Measurements from ENCODE around the gene DOP1B.
"Not testable (repeated sequence)": the region's sequence is repeated elsewhere in the genome, so short reads cannot be mapped to it uniquely, and the experiment has no call there.

The DOP1B gene

GRCh38 chr21:36125512-36126207 is 31.0 kb upstream of the DOP1B start:
- H3K27ac ChIP-seq (ENCODE audit: low read length): no peak overlapping the region
- no peak overlapping the region for H3K9ac ChIP-seq (ENCODE audit: low read length)
- no peaks in the 10 kb centered on the region for H3K36me3 ChIP-seq (ENCODE audit: control insufficient read depth, low read depth, low read length)
- peaks cover 3% of the 10 kb centered on the region for H3K4me1 ChIP-seq (ENCODE audit: control insufficient read depth, low read depth, low read length)
- no peaks in the 10 kb centered on the region for H3K9me3 ChIP-seq (ENCODE audit: control insufficient read depth, low read depth, low read length)
- peaks cover 2% of the 10 kb centered on the region for H3K27me3 ChIP-seq (ENCODE audit: control insufficient read depth, insufficient read depth, low read length)
- no peak overlapping the region for H3K4me3 ChIP-seq (ENCODE audit: low read length)

GRCh38 chr21:36126208-36126565 is 30.4 kb upstream of the DOP1B start:
- peaks cover 7% of the 10 kb centered on the region for H3K27me3 ChIP-seq (ENCODE audit: control insufficient read depth, insufficient read depth, low read length)
- no peak overlapping the region for H3K9ac ChIP-seq (ENCODE audit: low read length)
- H3K27ac ChIP-seq (ENCODE audit: low read length): no peak overlapping the region
- H3K36me3 ChIP-seq (ENCODE audit: control insufficient read depth, low read depth, low read length): no peaks in the 10 kb centered on the region
- no peak overlapping the region for H3K4me3 ChIP-seq (ENCODE audit: low read length)
- peaks cover 3% of the 10 kb centered on the region for H3K4me1 ChIP-seq (ENCODE audit: control insufficient read depth, low read depth, low read length)
- no peaks in the 10 kb centered on the region for H3K9me3 ChIP-seq (ENCODE audit: control insufficient read depth, low read depth, low read length)

GRCh38 chr21:36126621-36127110 is 30.0 kb upstream of the DOP1B start:
- Histone ChIP-seq H3K9me3 (ENCODE audit: control insufficient read depth, low read depth, low read length) (no peaks in the 10 kb centered on the region), H3K4me3 (ENCODE audit: low read length) (no peak overlapping the region), H3K27ac (ENCODE audit: low read length) (no peak overlapping the region), H3K36me3 (ENCODE audit: control insufficient read depth, low read depth, low read length) (no peaks in the 10 kb centered on the region), H3K9ac (ENCODE audit: low read length) (no peak overlapping the region), H3K4me1 (ENCODE audit: control insufficient read depth, low read depth, low read length) (peaks cover 3% of the 10 kb centered on the region), H3K27me3 (ENCODE audit: control insufficient read depth, insufficient read depth, low read length) (peaks cover 7% of the 10 kb centered on the region)

DNA sequence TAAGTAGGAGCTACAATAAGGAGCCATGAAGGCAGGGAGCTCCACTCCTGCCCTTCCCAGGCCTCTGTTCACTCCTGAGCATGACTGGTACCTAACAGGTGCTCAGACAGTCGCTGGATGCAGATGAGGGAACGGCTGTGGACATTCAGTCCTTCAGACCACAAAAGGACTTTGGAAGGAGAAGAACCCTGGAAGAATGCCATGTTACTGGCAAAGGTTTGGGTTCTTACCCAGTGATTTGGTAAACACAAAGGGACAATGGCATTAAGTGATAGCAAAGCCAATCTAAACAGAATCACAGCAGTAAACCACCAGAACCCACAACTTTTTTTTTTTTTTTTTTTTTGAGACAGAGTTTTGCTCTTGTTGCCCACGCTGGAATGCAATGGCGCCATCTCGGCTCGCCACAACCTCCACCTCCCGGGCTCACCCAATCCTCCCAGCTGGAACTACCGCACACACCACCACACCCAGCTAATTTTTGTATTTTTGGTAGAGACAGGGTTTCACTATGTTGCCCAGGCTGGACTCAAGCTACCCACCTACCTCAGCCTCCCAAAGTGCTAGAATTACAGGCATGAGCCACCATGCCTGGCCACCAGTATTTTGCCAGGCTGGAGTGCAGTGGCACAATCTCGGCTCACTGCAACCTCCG is 29.2 kb upstream of the DOP1B start:
- no peaks in the 10 kb centered on the region for H3K9me3 ChIP-seq (ENCODE audit: control insufficient read depth, low read depth, low read length)
- H3K27ac ChIP-seq (ENCODE audit: low read length): no peak overlapping the region
- H3K4me1 ChIP-seq (ENCODE audit: control insufficient read depth, low read depth, low read length): peaks cover 3% of the 10 kb centered on the region
- no peak overlapping the region for H3K9ac ChIP-seq (ENCODE audit: low read length)
- H3K36me3 ChIP-seq (ENCODE audit: control insufficient read depth, low read depth, low read length): no peaks in the 10 kb centered on the region
- peaks cover 13% of the 10 kb centered on the region for H3K27me3 ChIP-seq (ENCODE audit: control insufficient read depth, insufficient read depth, low read length)
- no peak overlapping the region for H3K4me3 ChIP-seq (ENCODE audit: low read length)

DNA sequence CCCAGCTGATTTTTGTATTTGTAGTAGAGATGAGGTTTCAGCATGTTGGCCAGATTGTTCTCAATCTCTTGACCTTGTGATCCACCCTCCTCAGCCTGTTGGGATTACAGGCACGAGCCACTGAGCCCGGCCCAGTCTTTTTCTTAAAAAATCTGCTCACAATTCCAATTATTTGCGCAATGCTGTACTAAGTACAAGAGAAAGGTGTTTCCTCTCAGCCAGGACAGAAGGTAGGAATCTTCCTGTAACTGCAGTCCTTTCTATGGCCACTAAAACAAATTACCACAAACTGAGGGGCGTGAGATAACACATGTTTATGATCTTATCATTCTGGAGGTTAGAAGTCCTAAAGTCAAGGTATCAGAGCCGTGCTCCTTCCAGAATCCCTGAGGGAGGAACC is 28.6 kb upstream of the DOP1B start:
- Histone ChIP-seq H3K27ac (ENCODE audit: low read length) (no peak overlapping the region), H3K36me3 (ENCODE audit: control insufficient read depth, low read depth, low read length) (no peaks in the 10 kb centered on the region), H3K9me3 (ENCODE audit: control insufficient read depth, low read depth, low read length) (no peaks in the 10 kb centered on the region), H3K9ac (ENCODE audit: low read length) (no peak overlapping the region), H3K4me1 (ENCODE audit: control insufficient read depth, low read depth, low read length) (peaks cover 3% of the 10 kb centered on the region), H3K4me3 (ENCODE audit: low read length) (no peak overlapping the region), H3K27me3 (ENCODE audit: control insufficient read depth, insufficient read depth, low read length) (peaks cover 19% of the 10 kb centered on the region)

DNA sequence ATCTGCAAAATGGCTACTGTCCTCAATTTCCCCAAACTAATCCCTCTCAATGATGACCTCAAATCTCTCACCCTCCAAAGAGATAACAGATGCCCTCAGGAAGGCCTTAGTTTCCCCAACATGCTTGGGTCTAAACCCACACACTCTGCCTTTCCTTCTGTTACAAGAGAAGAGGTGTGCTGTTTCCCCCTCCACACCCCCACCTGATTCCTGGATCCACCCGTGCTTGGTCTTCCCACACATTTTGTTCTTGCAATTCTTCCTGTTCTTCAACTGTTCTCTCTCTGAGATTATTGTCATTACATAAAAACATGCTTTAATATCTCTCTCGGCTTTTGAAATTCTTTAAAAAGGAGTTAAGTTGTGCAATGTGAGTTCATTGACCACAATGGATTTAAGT is 27.4 kb upstream of the DOP1B start:
- Histone ChIP-seq H3K9ac (ENCODE audit: low read length) (no peak overlapping the region), H3K27ac (ENCODE audit: low read length) (no peak overlapping the region)

DNA sequence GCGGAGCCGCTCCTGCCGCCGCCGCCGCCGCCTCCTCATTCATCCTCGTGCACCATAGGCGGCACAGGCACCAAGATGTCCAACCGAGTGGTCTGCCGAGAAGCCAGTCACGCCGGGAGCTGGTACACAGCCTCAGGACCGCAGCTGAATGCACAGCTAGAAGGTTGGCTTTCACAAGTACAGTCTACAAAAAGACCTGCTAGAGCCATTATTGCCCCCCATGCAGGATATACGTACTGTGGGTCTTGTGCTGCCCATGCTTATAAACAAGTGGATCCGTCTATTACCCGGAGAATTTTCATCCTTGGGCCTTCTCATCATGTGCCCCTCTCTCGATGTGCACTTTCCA is 26.2 kb upstream of the DOP1B start:
- not testable (repeated sequence) for H3K27ac ChIP-seq (ENCODE audit: low read length); H3K9me3 ChIP-seq (ENCODE audit: control insufficient read depth, low read depth, low read length); H3K9ac ChIP-seq (ENCODE audit: low read length); H3K36me3 ChIP-seq (ENCODE audit: control insufficient read depth, low read depth, low read length); H3K4me1 ChIP-seq (ENCODE audit: control insufficient read depth, low read depth, low read length)
- Histone ChIP-seq H3K4me3 (ENCODE audit: low read length) (peak overlapping the region; percentile 44), H3K27me3 (ENCODE audit: control insufficient read depth, insufficient read depth, low read length) (peaks cover 39% of the 10 kb centered on the region)

More for the DNA sequence above, 27.4 kb upstream of the DOP1B start:
- Histone ChIP-seq H3K27me3 (ENCODE audit: control insufficient read depth, insufficient read depth, low read length) (peaks cover 27% of the 10 kb centered on the region), H3K36me3 (ENCODE audit: control insufficient read depth, low read depth, low read length) (no peaks in the 10 kb centered on the region), H3K4me3 (ENCODE audit: low read length) (no peak overlapping the region), H3K4me1 (ENCODE audit: control insufficient read depth, low read depth, low read length) (peaks cover 4% of the 10 kb centered on the region), H3K9me3 (ENCODE audit: control insufficient read depth, low read depth, low read length) (no peaks in the 10 kb centered on the region)

GRCh38 chr21:36130839-36131238 is 25.8 kb upstream of the DOP1B start:
- peaks cover 43% of the 10 kb centered on the region for H3K27me3 ChIP-seq (ENCODE audit: control insufficient read depth, insufficient read depth, low read length)
- H3K27ac ChIP-seq (ENCODE audit: low read length); H3K4me1 ChIP-seq (ENCODE audit: control insufficient read depth, low read depth, low read length); H3K9me3 ChIP-seq (ENCODE audit: control insufficient read depth, low read depth, low read length); H3K9ac ChIP-seq (ENCODE audit: low read length); H3K36me3 ChIP-seq (ENCODE audit: control insufficient read depth, low read depth, low read length): not testable (repeated sequence)
- peak overlapping the region; percentile 44 for H3K4me3 ChIP-seq (ENCODE audit: low read length)

DNA sequence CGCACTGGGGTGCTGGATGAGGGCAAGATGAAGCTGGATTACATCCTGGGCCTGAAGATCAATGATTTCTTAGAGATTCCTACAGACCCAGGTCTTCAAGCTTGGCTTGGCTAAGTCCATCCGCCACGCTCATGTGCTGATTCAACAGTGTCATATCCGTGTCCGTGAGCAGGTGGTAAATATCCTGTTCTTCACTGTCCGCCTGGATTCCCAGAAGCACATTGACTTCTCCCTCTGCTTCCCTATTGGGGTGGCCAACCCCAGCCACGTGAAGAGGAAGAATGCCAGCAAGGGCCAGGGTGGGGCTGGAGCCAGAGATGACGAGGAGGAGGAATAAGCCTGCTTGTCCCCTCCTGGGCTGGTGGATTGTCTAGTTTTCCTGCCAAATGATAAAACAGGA is 23.9 kb upstream of the DOP1B start:
- Histone ChIP-seq H3K9me3 (ENCODE audit: control insufficient read depth, low read depth, low read length) (no peaks in the 10 kb centered on the region), H3K9ac (ENCODE audit: low read length) (no peak overlapping the region), H3K27ac (ENCODE audit: low read length) (no peak overlapping the region), H3K36me3 (ENCODE audit: control insufficient read depth, low read depth, low read length) (no peaks in the 10 kb centered on the region), H3K27me3 (ENCODE audit: control insufficient read depth, insufficient read depth, low read length) (peaks cover 58% of the 10 kb centered on the region), H3K4me1 (ENCODE audit: control insufficient read depth, low read depth, low read length) (peaks cover 11% of the 10 kb centered on the region), H3K4me3 (ENCODE audit: low read length) (no peak overlapping the region)

DNA sequence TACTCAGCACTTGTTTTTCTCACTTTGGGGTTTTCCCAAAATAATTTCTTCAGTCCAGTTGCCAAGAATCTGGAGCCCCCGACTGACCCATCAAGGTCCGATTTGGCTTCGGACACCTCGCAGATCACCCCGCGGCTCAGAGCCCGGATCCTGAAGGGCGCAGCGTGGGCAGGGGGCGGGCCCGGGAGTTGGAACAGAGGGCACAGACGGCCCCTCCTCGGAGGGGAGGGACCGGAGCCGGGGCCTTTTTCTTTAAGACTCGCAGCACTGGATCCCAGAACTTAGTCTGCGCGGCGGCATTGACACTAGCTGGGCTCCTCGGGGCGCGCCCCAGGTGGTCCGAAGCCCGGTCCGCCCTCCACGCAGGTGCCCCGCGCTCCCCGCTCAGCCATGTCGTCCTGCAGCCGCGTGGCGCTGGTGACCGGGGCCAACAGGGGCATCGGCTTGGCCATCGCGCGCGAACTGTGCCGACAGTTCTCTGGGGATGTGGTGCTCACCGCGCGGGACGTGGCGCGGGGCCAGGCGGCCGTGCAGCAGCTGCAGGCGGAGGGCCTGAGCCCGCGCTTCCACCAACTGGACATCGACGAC is 21.7 kb upstream of the DOP1B start, which contains the start of gene CBR3:
CBR3 (plus strand) TSS at position 277 of the 588 bp plus-strand sequence; CDS start at position 391, 114 bp downstream.
- H3K4me1 ChIP-seq (ENCODE audit: control insufficient read depth, low read depth, low read length): peaks cover 8% of the 10 kb centered on the region
- peaks cover 59% of the 10 kb centered on the region for H3K27me3 ChIP-seq (ENCODE audit: control insufficient read depth, insufficient read depth, low read length)
- no peak within 1 kb of the TSS for H3K9ac ChIP-seq (ENCODE audit: low read length)
- H3K4me3 ChIP-seq (ENCODE audit: low read length): peak within 1 kb of the TSS; percentile 58
- H3K36me3 ChIP-seq (ENCODE audit: control insufficient read depth, low read depth, low read length): no peaks in the 10 kb centered on the region
- no peaks in the 10 kb centered on the region for H3K9me3 ChIP-seq (ENCODE audit: control insufficient read depth, low read depth, low read length)
- H3K27ac ChIP-seq (ENCODE audit: low read length): no peak within 1 kb of the TSS

- H3K36me3 ChIP-seq (ENCODE audit: control insufficient read depth, low read depth, low read length): no peaks in the 10 kb centered on the region
- no peak overlapping the region for H3K9ac ChIP-seq (ENCODE audit: low read length)
- peaks cover 58% of the 10 kb centered on the region for H3K27me3 ChIP-seq (ENCODE audit: control insufficient read depth, insufficient read depth, low read length)
- no peak overlapping the region for H3K27ac ChIP-seq (ENCODE audit: low read length)
- H3K4me1 ChIP-seq (ENCODE audit: control insufficient read depth, low read depth, low read length): peaks cover 8% of the 10 kb centered on the region
- no peaks in the 10 kb centered on the region for H3K9me3 ChIP-seq (ENCODE audit: control insufficient read depth, low read depth, low read length)
- peak overlapping the region; percentile 58 for H3K4me3 ChIP-seq (ENCODE audit: low read length)
Observed at GRCh38 chr21:36135391-36136102, 21.1 kb upstream of the DOP1B start.
